Measurements from ENCODE around the gene ULBP2.
"Not testable (repeated sequence)": the region's sequence is repeated elsewhere in the genome, so short reads cannot be mapped to it uniquely, and the experiment has no call there.

The ULBP2 gene

GRCh38 chr6:149975400-149975799 is 33.6 kb downstream of the ULBP2 start:
- no peak for DNase-seq

DNA sequence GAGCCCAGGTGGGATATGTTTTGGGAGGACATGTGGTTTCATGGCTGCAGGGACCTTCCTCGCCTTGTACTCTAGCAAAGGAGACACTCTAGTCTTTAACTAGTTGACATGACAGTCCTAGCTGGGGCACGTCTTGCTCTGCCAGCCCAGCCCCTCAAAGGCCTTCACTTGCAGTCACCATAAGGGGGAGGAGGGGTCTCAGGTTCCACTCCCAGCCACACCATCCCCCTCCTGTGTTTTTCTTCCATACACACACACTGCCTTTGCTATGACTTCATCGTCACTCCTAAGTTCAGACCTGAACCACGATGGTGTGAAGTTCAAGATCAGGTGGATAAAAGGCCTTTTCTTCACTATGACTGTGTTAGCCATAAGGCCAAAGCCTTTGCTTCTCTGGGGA is 35.4 kb downstream of the ULBP2 start:
- no peak for DNase-seq

DNA sequence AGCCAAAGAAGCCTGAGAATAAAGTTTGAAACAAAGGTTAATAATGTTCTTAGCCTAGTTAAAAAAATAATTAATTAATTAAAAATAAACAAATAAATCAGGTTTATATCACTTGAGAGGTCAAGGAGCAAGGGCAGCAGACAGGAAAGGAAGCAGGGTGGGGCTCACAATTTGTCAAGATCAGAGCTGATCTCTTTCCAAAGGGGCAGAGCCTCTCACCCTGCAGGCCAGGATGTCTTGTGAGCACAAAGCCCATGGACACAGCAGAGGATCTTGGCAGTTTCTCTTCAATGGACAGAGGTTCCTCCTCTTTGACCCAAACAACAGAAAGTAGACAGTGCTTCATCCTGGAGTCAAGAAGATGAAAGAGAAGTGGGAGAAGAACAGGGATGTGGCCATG is 36.8 kb downstream of the ULBP2 start:
- DNase-seq: no peak

DNA sequence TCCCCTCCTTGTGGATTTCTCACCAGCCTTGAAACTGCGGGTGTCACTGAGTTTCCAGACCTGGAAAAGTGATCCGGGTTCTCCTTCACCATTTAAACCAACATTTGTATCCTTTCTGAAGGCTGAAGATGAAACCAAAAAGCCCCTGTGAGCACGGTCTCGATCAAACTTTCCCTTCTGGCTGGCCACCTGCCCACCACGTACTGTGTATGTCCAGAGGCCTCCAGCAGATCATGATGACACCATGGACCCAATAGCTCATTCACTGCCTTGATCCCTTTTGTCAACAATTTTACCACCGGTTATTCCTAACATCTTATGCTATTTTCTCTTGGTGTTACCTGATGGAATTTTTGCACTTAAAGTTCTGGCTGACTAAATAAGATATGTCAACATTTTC is 37.5 kb downstream of the ULBP2 start:
- DNase-seq: no peak

DNA sequence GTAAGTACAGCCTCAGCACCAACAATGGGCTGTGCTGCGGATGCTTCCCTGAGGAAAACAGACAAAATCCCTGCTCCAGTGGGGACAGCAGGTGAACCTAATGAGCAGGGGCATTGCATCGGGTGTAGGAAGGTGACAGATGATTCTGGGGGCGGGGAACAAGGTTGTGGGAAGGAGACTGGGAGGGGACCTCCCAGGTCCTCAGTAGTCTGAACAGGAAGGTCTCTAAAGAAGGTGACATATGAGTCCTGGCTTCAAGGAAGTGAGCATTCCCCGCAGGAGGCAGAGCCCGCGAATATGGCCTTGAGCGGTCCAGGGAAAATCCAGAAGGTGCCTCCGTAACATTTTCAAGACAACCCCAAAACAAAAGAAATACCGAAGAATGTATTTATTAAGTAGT is 41.3 kb downstream of the ULBP2 start:
- no peak for DNase-seq

- DNase-seq: no peak
These were observed 43.0 kb downstream of the ULBP2 start for GRCh38 chr6:149984773-149985172.

GRCh38 chr6:149985481-149985937 is 43.7 kb downstream of the ULBP2 start:
- DNase-seq: no peak

- DNase-seq: no peak
These were observed 45.8 kb downstream of the ULBP2 start for GRCh38 chr6:149987602-149988107.

- DNase-seq: no peak
These were observed 46.9 kb downstream of the ULBP2 start for GRCh38 chr6:149988550-149989346.

DNA sequence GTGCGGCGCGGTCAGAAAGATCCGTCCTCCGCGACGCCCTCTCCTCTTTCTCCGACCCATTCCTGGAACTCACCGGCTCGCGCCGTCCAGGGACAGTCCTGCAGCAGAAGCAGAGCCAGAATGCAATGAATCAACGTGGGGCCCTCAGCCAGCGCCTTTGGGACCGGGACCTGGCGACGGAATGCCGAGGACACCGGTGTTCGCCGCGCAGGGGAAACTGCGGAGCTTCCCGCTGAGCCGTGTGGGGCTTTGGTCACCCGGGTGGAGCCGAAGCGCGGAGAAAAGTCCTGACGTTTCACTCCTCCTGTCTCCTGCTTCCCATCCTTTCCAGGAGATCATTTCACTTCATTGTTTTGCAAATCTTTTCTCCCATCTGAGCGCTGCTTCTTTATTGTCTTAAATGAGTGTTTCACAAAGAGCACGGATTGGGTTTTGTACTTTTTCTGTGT is 48.4 kb downstream of the ULBP2 start:
- DNase-seq: no peak

- DNase-seq: no peak
These were observed 49.1 kb downstream of the ULBP2 start for GRCh38 chr6:149990661-149991471.

DNA sequence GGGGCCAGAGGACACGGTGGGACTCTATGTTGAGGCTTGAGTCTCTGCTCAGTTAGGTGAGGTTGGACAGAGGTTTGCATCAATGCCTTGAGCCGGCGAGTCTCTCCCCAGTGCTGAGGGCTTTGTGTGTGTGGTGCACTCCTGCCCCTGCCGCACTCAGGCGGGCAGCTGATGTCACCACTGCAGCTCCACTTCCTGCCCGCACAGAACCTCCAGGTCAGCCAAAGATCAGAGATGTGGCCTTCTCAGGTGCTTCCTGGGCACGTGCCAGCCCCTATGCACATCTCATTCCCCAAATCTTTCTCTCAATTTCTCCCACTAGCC is 49.6 kb downstream of the ULBP2 start:
- not testable (repeated sequence) for DNase-seq

- DNase-seq: no peak
These were observed 50.0 kb downstream of the ULBP2 start for GRCh38 chr6:149991838-149992237.

- no peak for DNase-seq
These were observed 53.5 kb downstream of the ULBP2 start for GRCh38 chr6:149995235-149995750.

GRCh38 chr6:149995971-149996370 is 54.2 kb downstream of the ULBP2 start:
- no peak for DNase-seq

Data from activated CD4-positive, alpha-beta T cell treated with anti-CD3 and anti-CD28 coated beads for 1 hour (primary cell).